NCI-H69 (cell line): ENCODE results near the gene SPSB2.
A peak's percentile ranks its signal among the peaks of the same experiment; 100 is the strongest.
"Not testable (repeated sequence)": the region's sequence is repeated elsewhere in the genome, so short reads cannot be mapped to it uniquely, and the experiment has no call there.

Experiments used
- DNase-seq: peaks from one replicate; lab custom pipeline; 2025; lab: John Stamatoyannopoulos, UW

SPSB2 gene

DNA sequence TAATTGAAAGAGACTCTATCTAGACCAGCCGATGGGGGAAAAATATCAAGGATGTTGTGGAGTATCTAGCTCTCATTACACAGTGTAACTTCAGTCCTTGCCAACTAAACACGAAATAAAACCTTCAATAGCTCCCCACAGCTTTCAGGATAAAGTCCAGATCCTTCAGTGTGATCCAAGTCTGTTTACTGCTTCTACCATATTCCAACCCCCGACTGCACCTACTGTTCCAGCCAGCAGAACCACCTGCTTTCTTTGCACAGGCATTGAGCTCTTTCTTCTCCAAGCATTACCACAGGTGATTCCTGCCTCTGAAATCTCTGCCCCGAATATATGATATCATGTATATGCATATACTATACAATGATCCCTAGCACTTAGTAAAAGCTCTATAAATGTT lies 29.3 kb upstream of the SPSB2 start:
- DNase-seq = no peak

DNA sequence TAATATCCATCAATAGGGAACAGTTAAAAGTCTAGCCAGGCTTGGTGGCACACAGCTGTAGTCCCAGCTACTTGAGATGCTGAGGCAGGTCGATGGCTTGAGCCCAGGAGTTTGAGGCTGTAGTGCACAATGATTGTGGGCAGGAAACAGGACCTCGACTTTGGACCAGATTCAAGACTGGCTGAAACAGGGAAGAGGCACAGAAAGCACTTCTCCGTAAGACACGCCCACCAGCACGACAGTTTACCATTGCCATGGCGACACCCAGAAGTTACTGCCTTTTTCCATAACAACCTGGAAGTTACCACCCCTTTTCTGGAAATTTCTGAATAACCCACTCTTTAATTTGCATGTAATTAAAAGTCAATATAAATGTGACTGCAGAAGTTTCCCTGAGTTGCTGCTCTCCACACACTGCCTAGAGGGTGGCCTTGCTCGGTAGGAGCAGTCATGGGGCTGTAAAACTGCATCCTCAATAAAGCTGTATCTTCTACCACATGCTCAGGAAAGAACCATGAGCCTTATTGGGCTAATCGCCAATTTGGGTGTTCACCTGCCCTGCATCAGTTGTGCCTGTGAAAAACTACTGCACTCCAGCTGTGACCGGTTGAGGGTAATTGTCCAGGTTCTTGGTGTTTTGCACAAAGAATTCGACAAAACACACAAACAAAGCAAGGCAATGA lies 26.9 kb upstream of the SPSB2 start:
- DNase-seq = peak; percentile 97

DNA sequence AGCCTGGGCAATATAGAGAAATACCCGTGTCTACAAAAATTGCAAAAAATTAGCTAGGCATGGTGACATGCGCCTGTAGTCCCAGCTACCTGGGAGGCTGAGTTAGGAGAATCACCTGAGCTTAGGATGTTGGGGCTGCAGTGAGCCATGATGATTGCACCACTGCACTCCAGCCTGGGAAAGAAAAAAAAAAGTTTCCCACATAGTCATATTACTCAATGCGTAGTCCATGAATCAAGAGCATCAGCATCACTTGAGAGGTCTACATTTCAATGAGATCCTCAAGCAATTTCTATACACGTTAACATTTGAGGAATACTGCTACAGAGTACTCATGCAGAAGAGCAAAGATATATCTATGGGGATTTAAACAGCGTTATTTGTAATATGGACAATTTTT lies 26.3 kb upstream of the SPSB2 start:
- no peak for DNase-seq

DNA sequence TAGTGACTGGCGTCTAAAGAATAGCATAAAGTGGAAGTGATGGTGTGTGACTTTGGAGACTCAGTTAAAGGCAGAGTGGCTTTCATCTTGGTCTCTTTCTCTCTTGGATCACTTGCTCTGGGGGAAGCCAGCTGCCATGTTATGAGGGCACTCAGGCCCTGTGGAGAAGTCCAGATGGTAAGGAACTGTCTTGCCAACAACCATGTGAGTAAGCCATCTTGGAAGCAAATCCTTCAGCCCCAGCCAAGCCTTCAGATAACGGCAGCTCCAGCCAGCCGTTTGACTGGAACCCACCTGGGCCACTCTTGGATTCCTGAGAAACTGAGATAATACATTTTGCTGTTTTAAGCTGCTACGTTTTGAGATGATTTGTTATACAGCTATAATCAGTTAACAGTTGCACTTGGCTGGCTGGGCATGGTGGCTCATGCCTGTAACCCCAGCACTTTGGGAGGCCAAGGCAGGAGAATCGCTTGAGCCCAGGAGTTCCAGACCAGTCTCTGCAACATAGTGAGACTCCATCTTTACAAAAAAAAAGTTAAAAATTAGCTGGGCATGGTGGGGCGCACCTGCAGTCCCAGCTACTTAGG lies 23.8 kb upstream of the SPSB2 start:
- DNase-seq = no peak

DNA sequence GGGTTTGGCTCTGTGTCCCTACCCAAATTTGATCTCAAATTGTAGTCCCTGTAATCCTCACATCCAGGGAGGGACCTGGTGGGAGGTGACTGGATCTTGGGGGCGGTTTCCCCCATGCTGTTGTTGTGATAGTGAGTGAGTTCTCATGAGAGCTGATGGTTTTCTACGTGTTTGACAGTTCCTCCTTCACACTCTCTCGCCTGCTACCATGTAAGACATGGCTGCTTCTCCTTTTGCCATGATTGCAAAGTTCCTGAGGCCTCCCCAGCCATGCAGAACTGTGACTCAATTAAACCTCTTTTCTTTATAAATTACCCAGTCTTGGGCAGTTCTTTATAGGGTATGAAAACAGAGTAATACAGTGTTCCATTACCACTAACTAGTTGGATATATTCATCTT lies 21.2 kb upstream of the SPSB2 start:
- DNase-seq = no peak

DNA sequence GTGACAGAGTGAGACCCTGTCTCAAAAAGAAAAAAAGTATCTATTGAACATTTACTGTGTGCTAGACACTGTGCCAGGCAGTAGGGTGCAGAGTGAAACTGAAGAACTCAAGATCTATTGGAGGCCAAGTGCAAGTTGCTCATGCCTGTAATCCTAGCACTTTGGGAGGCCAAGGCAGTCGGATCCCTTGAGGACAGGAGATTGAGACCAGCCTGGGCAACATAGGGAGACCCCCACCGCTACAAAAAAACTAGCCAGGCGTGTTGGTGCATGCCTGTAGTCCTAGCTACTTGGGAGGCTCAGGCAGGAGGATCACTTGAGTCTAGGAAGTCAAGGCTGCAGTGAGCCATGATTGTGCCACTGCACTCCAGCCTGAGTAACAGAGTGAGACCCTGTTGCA lies 19.6 kb upstream of the SPSB2 start:
- DNase-seq = not testable (repeated sequence)

DNA sequence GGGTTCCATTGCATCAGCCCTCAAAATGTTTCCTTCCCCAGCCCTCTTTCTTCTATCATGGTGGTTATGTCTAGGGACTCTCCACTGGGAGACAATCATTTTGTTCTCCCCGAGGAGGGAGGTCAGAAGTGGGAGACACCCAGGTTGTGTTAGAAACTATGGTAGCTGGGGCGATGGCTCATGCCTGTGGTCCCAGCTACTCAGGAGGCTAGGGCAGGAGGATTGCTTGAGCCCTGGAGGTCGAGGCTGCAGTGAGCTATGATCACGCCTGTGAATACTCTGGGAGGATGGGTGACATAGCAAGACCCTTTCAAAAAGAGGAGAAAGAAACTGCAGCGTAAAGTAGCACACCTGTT lies 18.5 kb upstream of the SPSB2 start:
- DNase-seq = no peak

DNA sequence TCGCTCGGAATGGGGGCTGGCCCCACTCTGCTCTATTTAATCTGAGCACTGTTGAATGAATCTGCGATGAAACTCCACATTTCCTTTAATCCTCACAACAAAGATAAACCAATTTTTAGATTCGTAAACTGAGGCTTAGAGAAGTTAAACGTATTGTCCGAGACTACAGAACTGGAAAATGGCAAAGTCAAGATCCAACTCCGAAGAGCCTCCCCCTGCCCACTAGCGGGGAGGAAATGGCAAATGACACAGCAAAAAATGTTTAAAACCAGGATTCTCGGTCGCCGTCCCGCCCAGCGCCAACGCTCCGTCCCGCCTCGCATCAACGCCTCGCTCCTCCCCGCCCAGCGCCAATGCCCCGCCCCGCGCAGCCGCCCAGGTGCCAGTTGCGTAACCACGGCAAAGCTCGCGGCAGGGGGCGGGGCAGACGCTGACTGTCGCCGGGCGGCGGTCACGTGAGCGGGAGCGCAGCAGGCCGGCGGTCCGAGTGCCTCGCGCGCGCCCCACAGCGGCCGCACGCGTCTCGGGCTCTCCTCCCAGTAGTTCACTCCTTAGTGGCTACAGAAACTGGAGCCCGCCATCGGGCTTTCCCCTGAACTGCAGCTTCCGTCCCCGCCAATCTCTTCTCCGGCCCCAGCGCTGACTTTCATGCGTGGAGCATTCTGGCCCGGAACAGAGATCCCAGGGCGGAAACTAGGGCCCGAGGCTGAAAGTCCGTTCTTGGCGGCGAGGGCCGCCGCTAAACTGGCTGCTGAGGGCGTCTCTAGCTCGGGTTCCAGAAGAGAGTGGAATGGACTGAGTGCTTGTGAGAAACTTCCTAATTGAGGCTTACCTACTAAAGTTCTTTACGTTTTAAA lies 17.9 kb upstream of the SPSB2 start:
- peak; percentile 99 for DNase-seq

DNA sequence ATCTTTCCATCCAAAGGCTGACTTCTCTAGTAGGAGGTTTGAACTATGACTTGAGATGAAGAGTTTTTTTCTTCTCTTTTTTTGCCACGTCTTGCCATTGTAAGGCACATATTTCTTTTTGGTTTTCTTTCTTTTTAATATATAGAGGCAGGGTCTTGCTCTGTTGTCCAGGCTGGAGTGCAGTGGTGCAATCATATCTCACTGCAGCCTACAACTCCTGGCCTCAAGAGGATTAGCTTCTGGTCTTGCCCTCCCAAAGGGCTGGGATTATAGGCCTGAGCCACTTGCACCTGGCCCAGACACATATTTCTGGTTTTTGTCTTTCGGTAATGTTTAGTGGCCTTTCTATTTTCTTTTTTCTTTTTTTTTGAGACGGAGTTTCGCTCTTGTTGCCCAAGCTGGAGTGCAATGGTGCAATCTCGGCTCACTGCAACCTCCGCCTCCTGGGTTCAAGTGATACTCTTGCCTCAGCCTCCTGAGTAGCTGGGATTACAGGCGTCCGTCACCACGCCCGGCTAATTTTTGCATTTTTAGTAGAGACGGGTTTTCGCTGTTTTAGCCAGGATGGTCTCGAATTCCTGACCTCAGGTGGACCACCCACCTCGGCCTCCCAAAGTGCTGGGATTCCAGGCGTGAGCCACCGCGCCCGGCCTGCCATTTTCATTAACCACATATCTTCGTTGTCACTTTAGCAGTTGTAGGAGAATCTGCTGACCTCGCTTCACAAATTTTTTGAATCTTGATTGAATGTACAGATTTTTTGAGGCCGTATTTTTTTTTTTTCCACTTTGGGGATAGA lies 16.9 kb upstream of the SPSB2 start:
- DNase-seq = not testable (repeated sequence)

DNA sequence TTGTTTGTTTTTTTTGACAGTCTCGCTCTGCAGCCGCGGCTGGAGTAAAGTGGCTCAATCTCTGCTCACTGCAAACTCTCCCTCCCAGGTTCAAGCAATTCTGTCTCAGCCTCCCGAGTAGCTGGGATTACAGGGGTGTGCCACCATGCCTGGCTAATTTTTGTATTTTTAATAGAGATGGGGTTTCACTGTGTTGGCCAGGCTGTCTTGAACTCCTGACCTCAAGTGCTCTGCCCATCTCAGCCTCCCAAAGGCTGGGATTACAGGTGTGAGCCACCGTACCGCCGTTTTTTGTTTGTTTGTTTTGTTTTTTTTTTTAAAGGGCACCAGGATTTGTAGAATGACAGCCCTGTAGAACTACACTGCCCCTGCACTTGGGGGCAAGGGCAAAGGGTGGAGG lies 15.7 kb upstream of the SPSB2 start:
- DNase-seq = not testable (repeated sequence)

DNA sequence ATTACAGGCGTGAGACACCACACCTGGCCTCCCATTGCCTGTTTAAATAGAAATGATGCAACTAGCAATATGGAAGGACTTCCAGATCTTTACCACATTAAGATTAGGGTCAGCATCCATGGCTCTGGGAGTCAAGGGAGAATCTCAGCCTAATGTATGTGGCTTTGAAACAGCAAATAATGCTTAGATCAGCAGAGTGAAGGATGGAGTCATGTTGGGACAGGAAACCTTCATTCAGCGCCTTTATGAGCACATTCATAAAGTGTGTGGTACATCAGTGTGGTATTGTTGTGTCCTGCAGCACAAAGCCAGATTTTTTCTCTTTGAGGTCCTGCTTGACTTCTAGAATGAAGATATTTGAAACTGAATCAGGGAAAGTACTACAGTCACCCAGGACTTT lies 15.3 kb upstream of the SPSB2 start:
- DNase-seq = no peak

DNA sequence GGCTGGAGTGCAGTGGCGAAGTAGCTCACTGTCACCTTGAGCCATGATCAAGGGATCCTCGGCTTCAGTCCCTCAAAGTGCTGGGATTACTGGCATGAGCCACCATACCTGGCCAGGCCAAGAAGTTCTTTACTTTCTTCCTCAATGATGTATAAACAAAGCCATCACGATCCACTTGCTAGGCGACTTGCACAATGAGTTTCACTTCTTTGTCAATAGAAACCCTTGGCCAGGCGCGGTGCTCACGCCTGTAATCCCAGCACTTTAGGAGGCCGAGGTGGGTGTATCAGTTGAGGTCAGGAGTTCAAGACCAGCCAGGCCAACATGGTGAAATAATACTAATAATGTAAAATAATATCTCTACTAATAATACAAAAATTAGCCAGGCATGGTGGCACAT lies 14.4 kb upstream of the SPSB2 start:
- DNase-seq = no peak

DNA sequence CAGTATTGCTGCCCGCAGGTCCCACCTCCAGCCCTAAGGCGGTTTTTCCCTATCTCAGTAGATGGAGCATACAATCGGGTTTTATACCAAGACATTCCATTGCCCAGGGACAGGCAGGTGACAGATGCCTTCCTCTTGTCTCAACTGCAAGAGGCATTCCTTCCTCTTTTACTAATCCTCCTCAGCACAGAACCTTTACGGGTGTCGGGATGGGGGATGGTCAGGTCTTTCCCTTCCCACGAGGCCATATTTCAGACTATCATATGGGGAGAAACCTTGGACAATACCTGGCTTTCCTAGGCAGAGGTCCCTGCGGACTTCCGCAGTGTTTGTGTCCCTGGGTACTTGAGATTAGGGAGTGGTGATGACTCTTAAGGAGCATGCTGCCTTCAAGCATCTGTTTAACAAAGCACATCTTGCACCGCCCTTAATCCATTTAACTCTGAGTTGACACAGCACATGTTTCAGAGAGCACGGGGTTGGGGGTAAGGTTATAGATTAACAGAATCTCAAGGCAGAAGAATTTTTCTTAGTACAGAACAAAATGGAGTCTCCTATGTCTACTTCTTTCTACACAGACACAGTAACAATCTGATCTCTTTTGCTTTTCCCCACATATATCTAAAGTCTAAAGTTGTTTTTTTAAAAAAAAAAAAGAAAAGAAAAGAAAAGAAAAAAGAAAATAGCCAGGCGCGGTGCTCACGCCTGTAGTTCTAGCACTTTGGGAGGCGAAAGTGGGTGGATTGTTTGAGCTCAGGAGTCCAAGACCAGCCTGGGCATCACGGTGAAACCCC lies 13.3 kb upstream of the SPSB2 start:
- not testable (repeated sequence) for DNase-seq

DNA sequence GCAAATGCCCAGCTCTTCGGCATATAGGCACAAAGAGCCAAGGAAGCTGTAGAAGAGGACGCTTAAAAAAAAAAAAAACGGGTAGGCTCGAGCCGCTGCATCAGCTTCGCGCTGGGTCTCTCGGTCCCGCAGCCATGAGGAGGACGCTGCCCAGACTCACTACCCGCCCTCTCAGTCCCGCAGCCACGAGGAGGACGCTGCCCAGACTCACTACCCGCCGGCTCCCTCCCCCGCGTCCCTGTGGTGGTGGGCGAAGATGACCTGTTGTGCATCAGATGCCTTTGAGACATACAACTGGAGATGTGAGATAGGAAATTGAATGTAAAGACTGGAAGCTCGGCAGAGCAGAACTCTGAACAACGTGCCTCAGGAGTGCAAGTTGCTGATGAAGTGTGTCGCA lies 11.4 kb upstream of the SPSB2 start:
- DNase-seq = no peak

DNA sequence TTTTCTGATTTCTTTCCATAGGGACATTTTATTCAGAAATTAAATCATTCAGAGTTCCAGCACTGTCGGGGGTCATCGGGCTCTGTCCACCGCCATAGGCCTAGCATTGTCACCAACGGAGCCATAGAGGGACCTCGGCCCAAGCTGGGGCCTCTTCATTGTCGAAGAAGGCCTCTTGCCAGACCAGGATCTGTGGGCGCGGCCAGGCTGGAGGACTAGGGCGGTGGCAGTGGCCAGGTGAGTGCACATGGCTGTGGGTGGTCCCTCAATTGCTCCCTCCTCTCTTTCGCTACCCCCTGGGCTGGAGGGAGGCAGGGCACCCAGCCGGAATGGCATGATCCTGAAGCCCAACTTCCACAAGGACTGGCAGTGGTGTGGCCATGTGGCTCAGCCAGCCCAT lies 10.6 kb upstream of the SPSB2 start:
- no peak for DNase-seq

DNA sequence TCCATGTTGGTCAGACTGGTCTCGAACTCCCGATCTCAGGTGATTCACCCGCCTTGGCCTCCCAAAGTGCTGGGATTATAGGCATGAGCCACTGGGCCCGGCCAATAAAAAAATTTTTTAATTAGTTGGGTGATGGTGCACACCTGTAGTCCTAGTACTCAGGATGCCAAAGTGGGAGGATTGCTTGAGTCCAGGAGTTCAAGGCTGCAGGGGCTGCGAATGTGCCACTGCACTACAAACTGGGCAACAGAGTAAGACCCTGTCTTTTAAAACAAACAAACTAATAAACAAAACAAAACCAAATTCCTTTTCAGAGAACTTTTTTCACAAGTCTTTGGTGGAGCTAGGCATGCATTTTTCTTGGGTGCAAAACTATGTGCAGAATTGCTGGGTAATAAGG lies 10.1 kb upstream of the SPSB2 start:
- DNase-seq = no peak

DNA sequence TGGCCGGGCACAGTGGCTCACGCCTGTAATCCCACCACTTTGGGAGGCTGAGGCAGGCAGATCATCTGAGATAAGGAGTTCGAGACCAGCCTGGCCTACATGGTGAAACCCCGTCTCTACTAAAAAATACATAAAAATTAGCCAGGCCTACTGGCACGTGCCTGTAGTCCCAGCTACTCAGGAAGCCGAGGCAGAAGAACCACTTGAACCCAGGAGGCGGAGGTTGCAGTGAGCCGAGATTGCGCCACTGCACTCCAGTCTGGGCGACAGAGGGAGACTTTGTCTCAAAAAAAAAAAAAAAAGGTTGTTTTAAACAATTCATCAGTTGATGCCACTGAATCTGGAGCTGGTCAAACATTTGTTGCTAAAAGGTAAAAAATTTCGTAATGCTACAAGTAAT lies 6.7 kb upstream of the SPSB2 start:
- DNase-seq = not testable (repeated sequence)

DNA sequence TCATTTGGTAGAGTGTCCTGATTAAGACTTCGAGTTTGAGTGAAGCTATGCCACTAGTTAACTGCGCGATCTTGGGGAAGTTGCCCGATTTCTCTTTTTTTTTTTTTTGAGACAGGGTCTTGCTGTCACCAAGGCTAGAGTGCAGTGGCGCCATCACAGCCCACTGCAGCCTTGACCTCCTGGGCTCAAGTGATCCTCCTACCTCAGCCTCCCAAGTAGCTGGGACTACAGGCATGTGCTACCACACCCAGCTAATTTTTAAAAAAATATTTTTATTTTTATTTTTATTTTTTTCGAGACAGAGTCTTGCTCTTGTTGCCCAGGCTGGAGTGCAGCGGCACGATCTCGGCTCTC lies 889 bp upstream of the SPSB2 start:
- not testable (repeated sequence) for DNase-seq

DNA sequence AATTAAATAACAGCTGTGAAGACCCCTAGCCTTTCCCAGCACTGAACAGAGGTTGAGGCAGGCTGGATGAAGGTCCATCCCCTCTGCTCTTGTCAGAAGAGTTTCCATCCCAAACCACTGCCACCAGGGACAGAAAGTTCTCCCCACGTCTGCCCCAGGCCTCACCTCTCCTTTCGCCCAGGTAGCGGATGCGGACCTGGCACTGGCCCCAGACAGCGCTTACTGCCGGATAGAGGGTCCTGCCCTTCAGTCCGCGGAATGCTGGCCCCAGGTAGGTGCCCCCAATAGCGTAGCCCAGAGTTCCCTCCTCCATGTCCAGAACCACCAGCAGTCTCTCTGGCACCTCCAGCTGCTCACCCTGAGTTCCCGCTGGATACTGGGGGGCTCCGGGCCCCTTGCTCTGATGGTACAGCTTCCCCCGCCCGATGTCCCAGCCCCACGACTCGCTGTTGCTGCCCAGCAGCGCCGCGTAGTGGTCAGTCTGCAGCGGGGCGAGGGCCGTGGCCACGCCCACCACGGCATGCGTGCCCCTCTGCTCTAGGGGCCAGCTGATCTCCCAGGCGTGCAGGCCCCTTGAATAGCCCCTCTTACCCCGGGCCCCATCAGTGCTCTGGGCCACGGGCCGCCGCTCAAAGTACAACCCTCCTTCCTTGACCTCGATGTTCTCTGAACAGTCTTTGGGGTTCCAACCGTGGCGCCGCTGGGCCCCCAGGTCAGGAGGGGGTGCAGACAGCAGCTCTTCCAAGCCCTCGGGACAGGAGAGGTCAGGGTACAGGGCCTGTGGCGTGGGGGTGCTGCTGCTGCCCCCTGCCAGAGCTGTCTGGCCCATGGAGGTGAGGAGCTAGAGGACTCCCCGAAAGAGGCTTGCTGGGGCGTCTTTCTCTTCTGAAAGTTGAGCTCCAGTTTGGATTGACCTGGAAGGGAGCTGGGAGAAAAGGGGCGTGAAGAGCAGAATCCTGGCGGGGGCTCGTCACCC lies 742 bp downstream of the SPSB2 start:
- DNase-seq = peak; percentile 85
